Stomach (tissue), 4 donors: ENCODE measurements around the gene REEP6.
"Not testable (repeated sequence)": the region's sequence is repeated elsewhere in the genome, so short reads cannot be mapped to it uniquely, and the experiment has no call there.

Source experiments
- CTCF ChIP-seq, 7 experiments: fragments of 450-650 bp in 4 of 7; fragments of 200-600 bp in 3 of 7; sonication (generic) in 3 of 7; IDR thresholded peaks; one replicate each; pipeline ENCODE4 v1.5.1; 2016 to 2019; ENCODE audit warnings: antibody characterized with exemption in 7 of 7, control low read depth in 2 of 7, mild to moderate bottlenecking in 1 of 7
- EP300 ChIP-seq: sonication (generic); formaldehyde crosslinking; IDR thresholded peaks from one replicate; pipeline ENCODE4 v1.6.1; 2017; ENCODE audit warnings: antibody characterized with exemption
- POLR2A ChIP-seq, 4 donors: fragments of 450-650 bp; IDR thresholded peaks; one replicate each; pipeline ENCODE4 v1.6.1; 2016; ENCODE audit warnings: antibody characterized with exemption in 4 of 4, control low read depth in 2 of 4, mild to moderate bottlenecking in 1 of 4, moderate library complexity in 1 of 4
- POLR2AphosphoS5 ChIP-seq, 3 donors: sonication (generic); formaldehyde crosslinking; IDR thresholded peaks; one replicate each; pipeline ENCODE4 v1.6.1; 2016; ENCODE audit warnings: antibody characterized with exemption in 3 of 3

- TF ChIP-seq CTCF (IDR thresholded peaks at IDR 0.05); POLR2A (IDR thresholded peaks at IDR 0.05); EP300; POLR2AphosphoS5 (IDR thresholded peaks at IDR 0.05): not testable (repeated sequence)
These were observed 44.7 kb downstream of the REEP6 start for GRCh38 chr19:1535699-1536098.
